ENCODE measurements around the gene COL5A1.

The COL5A1 gene

DNA sequence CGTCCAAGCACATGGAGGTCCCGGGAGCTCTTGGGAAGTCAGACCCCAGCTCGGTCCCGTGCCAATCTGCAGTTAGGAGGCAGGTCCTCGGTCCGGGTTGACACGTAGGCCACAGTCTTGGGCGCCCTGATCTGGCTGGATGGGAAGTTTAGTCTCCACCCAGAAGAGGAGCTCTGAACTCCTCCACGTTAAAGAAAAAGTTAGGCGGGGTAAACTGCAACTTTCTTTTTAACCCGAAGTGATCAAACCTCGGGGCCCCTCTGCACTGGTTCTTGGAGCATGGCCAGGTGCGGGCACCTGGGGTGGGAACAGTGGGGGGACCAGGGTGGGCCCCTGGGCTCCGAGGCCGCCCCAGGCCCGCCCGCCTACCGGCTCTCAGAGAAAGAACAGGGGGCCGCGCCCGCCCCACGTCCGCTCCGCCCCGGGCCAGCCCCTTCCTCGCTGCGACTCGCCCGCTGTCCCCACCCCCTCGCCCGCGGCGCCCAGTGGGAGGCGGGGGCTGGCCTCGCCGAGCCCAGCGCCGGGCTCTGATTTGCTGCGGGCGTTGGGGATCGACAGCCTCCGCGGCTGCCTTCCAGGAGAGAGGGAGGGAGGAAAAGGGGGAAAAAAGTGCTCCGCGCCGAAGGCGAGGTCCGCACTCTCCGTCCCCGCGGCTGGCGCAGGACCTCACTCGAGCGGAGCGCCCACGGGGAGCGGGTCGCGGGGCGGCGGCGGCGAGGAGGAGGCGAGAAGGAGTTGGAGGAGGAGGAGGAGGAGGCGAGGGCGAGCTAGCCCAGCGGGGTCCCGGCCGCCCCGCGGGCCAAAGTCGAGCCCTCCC, at the start of gene COL5A1:
Gene COL5A1 (plus strand): TSS at position 631 of the 817 bp plus-strand sequence. CDS start 385 bp downstream, outside the sequence.
- DNase-seq: peak in 1 of 2 experiments; percentile 77

DNA sequence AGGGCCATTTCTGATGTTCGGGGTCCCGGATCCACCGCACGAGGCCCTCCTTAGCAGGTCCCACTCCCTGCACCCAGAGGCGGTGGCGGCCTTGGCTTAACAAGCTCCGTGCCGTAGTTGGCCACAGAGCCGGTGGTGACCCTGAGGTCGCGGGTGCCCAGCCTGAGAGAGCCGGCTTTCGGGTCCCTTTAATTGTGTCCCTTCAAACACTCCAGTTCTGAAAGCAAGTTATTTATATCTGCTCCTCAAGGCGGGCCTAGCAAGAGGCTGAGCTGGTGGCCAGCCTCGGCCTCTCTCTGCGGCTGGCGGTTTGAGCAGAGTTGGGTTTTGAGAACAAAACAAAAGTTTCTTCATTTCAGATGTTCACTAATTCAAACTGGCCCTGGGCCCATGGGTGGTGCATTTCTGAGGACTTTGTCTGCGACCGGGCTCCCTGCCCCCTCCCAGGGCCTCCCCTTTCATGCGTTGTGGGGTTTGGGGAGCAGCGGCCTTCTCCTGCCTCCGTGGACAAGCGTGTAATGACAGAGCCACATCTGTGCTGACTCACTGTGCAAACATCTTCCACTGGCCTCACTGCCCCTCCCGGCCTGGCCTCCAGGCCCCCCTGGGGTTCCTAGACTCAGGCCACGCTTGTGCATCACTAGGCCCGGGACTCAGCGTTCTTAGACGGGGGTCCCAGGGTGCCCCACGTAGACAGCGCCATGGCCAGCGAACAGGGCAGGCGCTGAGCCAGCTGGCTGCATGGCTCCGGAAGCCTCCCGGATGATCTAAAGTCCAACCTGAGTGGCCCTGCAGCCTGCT, 49.4 kb upstream of the COL5A1 start:
- no peak for DNase-seq

DNA sequence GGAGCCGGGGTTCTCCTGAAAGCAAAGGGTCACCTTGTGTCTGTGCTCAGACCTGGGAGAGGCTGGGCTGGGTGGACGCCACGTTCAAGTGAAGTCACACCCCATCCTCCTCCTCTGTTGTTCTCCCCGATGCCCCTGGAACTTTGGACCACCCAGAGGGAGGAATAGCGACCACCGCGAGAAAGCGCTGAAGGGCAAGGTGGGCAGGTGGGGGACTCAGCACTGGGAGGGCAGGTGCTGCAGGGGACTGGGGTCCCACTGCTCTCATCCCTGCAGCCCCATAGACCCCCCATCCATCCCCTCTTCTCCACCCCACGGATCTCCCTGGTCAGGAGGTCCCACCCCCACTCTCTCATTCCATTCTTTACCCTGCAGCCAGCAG, 48.8 kb upstream of the COL5A1 start:
- no peak for DNase-seq

DNA sequence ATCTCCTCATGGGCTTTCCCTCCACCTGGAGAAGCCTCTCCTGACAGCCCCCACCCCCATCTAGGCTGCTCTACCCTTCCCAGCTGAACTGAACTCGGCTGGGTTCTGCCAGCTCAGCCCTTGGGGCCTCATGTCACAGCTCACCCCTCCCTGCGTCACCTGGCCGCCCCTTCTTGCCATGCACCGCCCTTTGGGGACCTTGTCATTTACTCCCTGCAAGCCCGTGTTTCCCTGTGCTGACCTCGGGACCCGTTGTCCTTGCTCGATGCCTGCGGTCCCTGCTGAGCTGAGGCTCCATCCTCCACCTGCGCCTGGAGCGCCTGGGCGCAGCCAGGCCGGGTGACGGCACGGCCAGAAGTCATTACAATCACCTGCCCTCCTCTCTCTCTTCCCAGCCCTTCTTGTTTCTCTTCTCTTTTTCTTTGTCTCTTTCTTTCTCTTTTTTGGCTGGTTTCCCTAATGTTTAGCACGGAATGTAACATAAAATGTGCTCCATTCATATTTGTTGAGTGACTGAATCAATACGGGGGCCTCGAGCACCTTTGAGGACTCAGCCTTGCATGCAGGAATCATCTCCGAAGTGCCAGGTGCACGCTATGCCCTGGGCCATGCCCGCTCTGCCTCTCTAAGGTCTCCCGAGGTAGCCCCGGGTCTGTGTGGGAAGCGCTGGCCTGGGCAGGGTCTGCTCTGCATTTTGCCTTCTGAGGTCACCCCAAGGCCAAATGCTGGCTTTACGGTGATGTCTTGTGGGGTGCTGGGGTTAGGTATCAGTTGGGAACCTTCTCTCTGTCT, 48.1 kb upstream of the COL5A1 start:
- DNase-seq: no peak

DNA sequence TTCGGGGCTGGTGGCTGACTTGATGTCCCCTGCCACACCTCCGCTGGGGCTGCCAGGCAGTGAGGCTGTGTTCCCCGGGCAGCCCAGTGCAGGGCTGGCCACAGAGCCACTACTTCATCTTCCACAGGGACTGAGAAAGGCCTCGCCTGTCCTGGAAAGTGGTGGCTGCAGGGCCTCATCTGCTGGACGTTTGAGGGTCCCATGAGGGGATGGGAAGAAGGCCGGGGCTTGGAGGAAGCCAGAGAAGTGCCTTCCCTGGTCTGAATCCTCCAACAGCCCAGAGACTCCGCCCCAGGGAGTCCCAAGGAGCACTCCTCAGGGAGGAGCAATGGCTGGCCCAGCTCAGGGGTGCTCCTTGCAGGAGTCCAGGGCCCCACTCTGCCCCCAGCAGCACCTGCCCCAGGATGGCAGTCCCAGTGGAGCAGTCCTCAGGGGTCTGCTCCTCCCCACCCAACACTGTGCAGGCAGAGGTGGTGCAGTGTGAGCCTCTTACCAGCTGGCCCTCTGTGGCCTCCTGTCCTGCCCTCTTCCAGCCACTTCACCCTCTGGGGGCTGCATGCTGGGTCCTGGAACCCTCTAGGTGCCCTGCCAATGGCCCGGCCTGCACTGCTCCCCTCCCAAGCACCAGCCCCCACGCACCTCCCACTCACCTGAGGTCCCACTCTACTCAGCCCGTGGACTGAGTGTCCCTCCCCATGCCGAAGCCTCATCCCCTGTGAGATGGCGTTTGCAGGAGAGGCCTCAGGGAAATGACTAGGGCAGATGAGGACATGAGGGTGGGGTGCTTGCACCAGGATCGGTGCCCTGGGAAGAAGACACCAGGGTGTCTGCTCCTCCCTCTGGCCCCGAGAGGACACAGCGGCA, 47.3 kb upstream of the COL5A1 start:
- DNase-seq: no peak

DNA sequence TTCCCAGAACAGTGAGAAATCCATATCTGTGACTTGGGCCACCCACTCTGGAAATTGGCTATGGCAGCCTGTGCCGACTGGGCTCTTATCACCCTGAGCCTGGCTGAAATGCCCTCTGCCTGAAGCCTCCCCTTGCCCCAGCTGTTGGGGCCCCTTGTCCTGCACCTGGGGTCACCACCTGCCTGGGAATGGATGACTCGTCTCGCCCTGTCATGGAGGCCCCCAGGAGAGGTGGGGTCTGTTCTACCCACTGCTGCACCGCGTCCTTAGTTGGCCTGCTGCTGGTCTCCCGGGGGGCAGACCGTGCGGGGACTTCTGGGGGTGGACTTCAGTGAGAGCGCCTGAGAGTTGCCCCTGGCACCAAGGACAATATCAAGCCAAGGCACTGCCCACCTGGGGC, 46.6 kb upstream of the COL5A1 start:
- DNase-seq: no peak

DNA sequence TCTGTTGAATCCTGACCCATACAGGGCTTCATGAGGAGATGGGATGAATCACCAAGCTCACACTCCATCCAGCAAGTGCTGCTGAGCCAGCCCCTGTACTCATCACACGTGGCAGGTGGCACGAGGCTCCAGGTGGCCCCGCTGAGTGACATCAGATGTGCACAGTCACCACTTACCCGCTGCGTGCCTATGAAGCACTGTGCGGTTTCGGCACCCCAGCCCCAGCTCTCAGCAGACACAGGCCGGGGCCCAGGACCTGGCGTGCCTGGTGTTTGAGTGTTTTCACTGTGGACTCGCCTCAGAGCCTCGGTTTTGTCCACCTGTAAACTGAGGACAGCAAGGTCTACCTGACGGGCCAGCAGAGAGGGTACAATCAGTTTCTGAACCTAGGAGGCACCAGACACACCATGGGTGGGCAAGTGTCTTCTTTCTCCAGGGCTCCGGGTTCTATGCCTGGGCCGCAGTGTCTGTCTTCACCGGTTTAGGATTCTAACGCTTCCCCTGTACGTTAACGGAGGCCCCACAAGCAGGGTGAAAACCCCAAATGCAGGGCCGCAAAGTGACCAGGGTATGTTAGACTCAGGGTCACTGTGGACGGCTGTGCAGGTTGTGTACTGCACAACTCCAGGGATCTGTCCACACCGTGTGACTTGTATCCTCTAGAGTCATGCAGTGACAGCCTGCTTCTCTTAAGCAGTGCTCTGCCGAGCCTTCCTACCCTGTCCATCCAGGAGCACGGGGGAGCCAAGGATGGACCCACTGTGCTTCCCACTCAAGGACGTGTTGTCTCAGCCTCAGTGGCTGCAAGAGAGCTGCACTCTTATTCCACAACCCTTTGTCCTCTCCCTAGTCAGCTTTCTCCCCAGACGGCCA, 44.3 kb upstream of the COL5A1 start:
- DNase-seq: no peak

DNA sequence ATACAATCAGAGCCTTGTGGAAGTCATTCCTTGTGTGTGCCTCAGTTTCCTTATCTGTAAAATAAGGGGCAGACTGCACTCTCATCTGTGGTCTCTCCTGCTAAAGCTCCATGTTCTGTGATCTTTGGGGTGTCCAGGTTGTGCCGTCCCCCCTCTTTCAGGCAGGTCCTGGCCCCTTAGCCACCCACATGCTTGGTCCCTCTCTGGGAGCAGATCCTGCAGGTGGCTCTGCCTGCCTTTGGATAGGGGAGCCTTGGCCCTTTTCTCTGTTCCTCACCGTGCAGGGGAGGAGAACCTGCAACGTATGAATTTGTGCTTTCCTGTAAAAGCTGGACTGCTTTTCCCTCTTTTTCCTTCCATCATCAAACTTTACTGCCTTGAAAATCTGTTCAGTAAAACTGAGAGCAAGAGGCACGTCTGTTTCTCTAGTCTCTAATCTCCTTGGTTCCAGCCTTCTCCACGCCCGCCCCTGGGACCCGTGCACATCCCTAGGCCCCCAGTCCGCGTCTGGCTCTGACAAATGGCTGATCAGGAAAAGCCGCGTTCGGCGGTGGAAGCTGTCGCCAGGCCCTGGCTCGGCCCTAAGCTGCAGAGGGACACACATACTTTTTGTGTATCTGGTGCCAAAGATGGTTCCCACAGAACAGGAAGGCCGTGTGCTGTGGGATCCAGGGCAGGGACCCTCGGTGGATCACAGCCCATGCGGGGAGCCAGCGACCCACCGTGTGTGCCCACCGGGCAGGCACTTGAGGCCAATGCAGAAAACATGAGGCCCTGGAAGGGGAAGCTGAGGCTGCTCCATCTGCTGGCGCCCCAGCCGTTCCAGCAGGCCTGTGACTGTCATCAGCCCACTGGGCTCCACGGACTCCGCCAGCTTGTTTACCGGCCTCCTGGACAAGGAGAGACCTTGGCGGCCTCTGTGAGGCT, 43.4 kb upstream of the COL5A1 start:
- DNase-seq: no peak

DNA sequence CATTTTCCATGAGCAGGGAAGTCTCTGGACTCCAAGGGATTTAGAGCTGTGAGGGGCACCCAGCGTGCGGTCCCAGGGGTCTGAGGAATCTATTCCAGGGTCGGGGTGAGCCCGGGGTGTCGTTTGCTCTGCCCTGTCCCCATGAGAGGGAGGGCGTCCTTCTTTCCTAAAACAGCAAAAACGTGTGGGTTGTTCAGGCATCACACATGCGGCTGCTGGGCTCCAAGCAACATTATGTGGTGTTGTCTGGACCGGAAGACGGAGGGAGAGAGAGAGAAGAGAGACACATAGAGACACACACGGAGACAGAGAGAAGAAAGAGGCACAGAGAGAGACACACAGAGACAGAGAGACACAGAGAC, 42.7 kb upstream of the COL5A1 start:
- DNase-seq: no peak

DNA sequence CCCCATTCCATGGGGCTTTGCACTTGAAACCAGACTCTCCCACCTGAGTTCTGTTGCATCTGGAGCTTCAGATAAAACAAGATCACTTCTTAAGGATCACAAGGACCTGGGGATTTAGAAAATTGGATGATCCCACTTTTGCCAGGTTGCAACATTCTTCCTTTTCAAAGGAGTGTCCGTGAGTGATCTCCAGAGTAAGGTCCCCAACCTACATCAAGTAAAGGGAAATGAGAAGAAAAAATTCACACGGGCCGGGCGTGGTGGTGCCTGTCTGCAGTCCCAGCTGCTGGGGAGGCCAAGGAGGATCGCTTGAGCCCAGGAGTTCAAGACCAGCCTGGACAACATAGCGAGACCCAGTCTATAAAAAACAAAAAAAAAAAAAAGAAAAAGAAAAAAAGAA, 41.2 kb upstream of the COL5A1 start:
- DNase-seq: no peak

DNA sequence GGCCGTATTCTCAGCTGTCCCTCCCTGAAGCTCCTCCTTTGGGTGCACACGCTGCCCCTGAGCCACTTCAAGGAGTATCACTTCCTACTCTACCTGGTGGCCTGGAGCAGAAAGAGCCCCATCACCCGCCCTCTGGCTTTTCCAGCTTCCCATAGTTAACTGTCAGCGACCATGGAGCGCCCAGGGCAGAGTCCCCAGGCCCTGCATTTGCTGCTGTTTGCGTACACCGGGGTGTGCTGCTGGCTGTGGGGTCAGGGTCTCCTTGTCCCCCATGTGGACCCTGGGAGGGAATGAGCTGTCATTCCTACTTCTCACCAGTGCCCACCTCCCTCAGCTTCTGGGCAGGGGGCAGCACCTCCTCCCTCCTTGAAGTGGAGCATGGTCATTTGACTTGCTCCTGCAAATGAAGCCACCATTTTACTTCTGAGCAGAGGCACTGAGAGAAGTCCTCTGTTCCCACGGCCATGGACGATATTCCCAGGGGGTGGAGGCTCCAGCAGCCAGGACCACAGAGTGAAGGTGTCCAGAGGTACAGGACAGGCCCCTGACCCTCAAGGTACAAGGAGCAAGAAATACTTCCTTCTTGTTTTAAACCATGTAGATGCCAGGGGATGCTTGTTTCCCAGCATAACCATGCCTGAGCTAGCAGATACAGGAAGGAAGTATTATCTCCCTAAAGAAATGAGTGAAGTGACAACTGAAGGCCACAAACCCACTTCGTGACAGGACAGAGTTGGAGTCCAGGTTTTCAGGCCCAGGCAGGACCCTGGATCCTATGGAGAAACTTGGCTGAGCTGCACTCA, 40.6 kb upstream of the COL5A1 start:
- no peak for DNase-seq

DNA sequence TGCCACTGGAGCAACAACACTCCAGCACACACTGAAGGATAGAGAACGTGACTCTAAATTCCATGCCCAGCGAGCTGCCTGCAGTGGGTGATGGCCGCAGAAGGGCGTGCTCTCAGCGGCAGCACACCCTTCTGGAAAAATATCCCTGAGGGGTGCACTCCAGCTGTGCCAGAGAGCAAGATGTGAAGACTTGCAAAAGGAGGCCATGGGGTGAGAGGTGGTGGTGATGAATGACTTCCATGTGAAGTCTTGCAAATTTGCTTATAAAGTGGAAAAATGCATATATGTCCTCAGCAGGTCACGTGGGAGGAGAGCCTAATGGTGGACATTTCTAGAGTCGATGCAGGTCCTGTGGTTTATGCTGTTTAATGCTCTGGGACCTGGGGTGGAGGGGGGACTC, 39.8 kb upstream of the COL5A1 start:
- DNase-seq: no peak

DNA sequence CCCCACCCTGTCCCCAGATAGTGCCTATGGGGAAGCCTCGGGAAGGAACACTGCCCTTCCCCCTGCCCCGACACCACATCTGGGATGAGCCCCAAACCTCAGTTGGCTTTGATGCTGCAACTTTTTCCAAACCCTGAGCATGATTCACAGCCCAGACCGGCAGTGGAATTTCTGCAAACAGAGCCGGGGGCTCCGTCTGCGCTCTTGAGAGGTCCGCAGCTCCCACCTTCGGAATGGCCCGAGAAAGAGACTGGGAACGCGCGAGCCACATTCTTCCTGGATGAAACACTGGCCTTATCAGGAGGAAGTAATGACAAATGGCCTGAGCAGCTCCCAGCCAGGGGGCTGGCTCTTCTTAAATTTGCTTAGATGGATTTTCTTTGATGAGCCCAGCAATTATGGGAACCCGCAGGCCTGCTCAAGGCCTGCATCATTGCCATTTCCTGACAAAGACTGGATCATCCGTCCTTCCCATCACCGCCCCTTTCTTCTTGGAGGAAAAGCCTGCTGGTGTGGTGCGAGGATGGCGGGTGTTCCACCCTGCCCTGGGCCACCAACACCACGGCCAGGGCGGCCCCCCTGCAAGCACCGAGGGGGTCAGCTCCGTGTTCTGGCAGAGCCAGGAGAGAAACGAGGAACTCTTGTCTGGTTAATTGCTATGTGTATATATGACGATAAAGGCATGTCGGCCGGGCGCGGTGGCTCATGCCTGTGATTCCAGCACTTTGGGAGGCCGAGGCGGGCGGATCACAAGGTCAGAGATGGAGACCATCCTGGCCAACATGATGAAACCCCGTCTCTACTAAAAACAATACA, 38.8 kb upstream of the COL5A1 start:
- no peak for DNase-seq

DNA sequence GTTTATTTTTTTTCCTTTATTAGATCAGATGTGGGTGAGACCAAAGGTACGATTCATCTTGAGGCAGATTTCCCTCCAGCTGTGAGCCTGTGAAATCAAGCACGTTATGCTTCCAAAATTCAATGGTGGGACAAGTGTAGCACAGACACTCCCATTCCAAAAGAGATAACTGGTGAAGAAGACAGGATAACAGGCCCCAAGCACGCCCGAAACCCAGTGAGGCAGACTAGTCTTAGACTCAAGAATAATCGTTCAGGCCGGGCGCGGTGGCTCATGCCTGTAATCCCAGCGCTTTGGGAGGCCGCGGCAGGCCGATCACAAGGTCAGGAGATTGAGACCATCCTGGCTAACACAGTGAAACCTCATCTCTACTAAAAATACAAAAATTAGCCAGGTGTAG, 36.8 kb upstream of the COL5A1 start:
- no peak for DNase-seq

DNA sequence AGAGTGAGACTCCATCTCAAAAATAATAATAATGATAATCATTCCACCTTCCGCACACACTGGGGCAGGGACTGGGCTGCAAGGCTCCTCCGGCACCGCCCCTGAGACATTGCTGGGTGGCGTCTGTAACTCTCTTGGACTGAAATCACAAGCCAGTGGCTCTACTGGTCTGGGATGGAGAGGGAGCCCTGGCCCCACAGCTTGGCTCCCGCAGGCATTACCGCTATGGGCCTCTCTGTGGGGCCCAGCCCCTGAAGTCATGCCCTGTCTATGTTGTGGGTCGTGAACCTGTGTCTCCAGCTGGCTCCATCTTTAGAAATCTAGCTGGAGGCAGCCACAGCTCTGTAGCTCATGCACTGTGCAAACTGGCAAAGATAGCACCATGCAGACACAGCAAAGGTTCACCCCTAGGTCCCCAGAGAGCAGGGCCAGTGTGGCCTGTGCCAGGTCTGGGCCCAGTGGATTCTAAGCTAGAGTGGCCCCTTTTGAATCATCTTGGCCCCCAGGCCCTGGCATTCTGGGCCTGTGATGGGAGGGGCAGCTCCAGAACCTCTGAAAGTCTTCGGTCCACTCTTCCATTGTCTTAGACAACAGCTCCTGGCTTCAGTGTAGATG, 36.1 kb upstream of the COL5A1 start:
- DNase-seq: no peak

DNA sequence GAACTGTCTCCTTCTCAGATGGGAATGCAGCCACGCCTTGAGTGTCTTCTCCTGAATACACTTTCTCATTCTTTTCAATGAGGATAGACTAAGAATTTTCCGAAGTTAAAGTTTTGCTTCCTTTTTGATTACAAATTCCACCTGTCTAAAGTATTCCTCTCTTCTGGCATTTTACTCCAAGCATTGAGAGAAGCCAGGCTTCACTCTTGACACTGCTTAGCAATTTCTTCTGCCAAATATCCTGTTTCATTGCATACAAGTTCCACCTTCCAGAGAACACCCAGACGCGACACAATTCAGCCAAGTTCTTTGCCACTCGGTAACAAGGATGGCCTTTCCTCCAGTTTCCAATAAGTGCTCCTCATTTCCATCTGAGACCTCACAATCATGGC, 35.6 kb upstream of the COL5A1 start:
- no peak for DNase-seq

DNA sequence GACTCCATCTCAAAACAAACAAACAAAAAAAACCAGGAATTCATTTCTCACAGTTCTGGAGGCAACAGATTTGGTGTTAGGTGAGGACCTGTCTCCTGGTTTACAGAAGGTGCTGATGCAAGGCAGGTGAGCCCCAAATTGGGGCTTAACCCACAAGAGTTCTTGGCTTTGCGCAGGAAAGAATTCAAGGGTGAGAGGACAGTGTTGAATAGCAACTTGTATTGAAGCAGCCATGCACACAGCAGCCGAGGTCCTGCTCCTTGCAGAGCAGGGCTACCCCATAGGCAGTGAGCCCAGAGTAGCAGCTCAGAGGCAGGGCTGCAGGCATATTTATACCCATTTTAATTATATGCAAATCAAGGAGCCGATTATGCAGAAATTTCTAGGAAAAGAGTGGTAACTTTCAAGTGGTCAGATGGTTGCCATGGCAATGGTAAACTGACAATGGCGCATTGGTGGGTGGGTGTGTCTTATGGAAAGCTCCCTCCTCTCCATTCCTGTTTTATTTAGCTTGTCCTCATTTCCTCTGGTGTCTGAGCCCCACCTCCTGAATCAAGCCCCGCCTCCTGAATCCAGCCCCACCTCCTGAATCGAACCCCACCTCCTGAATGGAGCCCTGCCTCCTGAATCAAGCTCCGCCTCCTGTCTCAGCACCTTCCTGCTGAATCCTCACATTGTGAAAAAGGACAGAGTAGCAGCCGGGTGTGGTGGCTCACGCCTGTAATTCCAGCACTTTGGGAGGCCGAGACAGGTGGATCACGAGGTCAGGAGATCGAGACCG, 34.5 kb upstream of the COL5A1 start:
- DNase-seq: peak; percentile 22 to 58
